HepG2 (cell line): Measurements from ENCODE around the gene SLC2A11. TPM values are rescaled to one million over a fixed set of nuclear protein-coding genes. Genes with fewer than 3 reads are reported as not detected.

ENCODE experiments used
- ETV6 ChIP-seq: sonication (generic); formaldehyde crosslinking; conservative IDR thresholded peaks from 2 replicates; pipeline ENCODE4 v1.4.0; 2020; ENCODE audit warnings: missing genetic modification reagents
- FOXO1 ChIP-seq: sonication (generic); formaldehyde crosslinking; IDR thresholded peaks from 2 replicates; pipeline ENCODE4 v1.4.0; 2020; ENCODE audit warnings: missing genetic modification reagents
- HNRNPH1 ChIP-seq: fragments of 200-400 bp; formaldehyde crosslinking; optimal IDR thresholded peaks from 2 replicates; pipeline ENCODE3; 2017; ENCODE audit warnings: mild to moderate bottlenecking, low read depth, low read length
- KLF6 ChIP-seq: IDR thresholded peaks from 2 replicates; pipeline ENCODE4 v1.8.0; 2016; ENCODE audit warnings: missing biosample characterization, missing genetic modification reagents
- MIER3 ChIP-seq: IDR thresholded peaks from 2 replicates; pipeline ENCODE4 v1.6.1; 2016; ENCODE audit warnings: missing compliant biosample characterization, borderline replicate concordance
- SIN3A ChIP-seq: IDR thresholded peaks from 2 replicates; pipeline ENCODE4 v1.6.1; 2011; ENCODE audit warnings: low read depth, mild to moderate bottlenecking, control low read depth, low read length, borderline replicate concordance
- SMAD3 ChIP-seq: sonication (generic); formaldehyde crosslinking; IDR thresholded peaks from 2 replicates; pipeline ENCODE4 v1.4.0; 2020; ENCODE audit warnings: missing genetic modification reagents
- SP4 ChIP-seq: sonication (generic); formaldehyde crosslinking; IDR thresholded peaks from 2 replicates; pipeline ENCODE4 v1.8.1; 2023; ENCODE audit warnings: mild to moderate bottlenecking, missing genetic modification reagents
- SPEN ChIP-seq: sonication (generic); formaldehyde crosslinking; IDR thresholded peaks from 2 replicates; pipeline ENCODE4 v1.5.1; 2020; ENCODE audit warnings: low read depth, mild to moderate bottlenecking, missing genetic modification reagents
- TRIM24 ChIP-seq: sonication (generic); formaldehyde crosslinking; IDR thresholded peaks from 2 replicates; pipeline ENCODE4 v1.8.0; 2022; ENCODE audit warnings: mild to moderate bottlenecking, missing genetic modification reagents
- YY1 ChIP-seq: IDR thresholded peaks from 2 replicates; pipeline ENCODE4 v1.6.1; 2011; ENCODE audit warnings: low read length, low read depth, moderate library complexity, mild to moderate bottlenecking; ENCODE audit not compliant: insufficient read depth, insufficient replicate concordance
- ZFAT ChIP-seq: sonication (generic); formaldehyde crosslinking; conservative IDR thresholded peaks from 2 replicates; pipeline ENCODE4 v1.8.1; 2023; ENCODE audit warnings: missing genetic modification reagents, inconsistent platforms
- ZNF333 ChIP-seq: sonication (generic); formaldehyde crosslinking; IDR thresholded peaks from 2 replicates; pipeline ENCODE4 v1.4.0; 2020; ENCODE audit warnings: mild to moderate bottlenecking, missing genetic modification reagents, borderline replicate concordance
- ZNF441 ChIP-seq: sonication (generic); formaldehyde crosslinking; IDR thresholded peaks from 2 replicates; pipeline ENCODE4 v1.7.0; 2021; ENCODE audit warnings: missing genetic modification reagents, borderline replicate concordance
- ZNF703 ChIP-seq: sonication (generic); formaldehyde crosslinking; IDR thresholded peaks from 2 replicates; pipeline ENCODE4 v1.5.1; 2020; ENCODE audit warnings: missing genetic modification reagents, mild to moderate bottlenecking, moderate library complexity, borderline replicate concordance
- polyA plus RNA-seq, 8 experiments: library from polyadenylated mRNA; depleted of rRNA in 3 of 8; stranded (reverse) in 7 of 8; unstranded in 1 of 8; fragments of >200 nt; fragmentation: Illumina TruSeq in 4 of 8; extraction: Trizol in 4 of 8; gene quantifications; 2 replicates each; pipeline versions ENCODE4 v1.2.1 to v1.2.3, GENCODE V29; 2011 to 2016; ENCODE audit warnings: low read depth in 4 of 8, missing spikeins in 1 of 8, mixed read lengths in 1 of 8; ENCODE audit not compliant: insufficient read depth in 1 of 8
- total RNA-seq, 5 experiments: library from RNA; depleted of rRNA; stranded (reverse); fragments of >200 nt; fragmentation: Illumina TruSeq; extraction: Trizol; gene quantifications; 2 replicates each; pipeline ENCODE4 v1.2.3, GENCODE V29; 2016; ENCODE audit warnings: low read depth in 1 of 5
- TF ChIP-seq, protein P1 (sequence below): sonication (generic); formaldehyde crosslinking; IDR thresholded peaks from 2 replicates; pipeline ENCODE4 v1.8.0; 2022; ENCODE audit warnings: mild to moderate bottlenecking, missing genetic modification reagents, borderline replicate concordance
- TF ChIP-seq, protein P2 (sequence below): sonication (generic); formaldehyde crosslinking; IDR thresholded peaks from 2 replicates; pipeline ENCODE4 v1.5.0; 2020; ENCODE audit warnings: missing genetic modification reagents, mild to moderate bottlenecking, borderline replicate concordance
- TF ChIP-seq, protein P3 (sequence below): sonication (generic); formaldehyde crosslinking; IDR thresholded peaks from 2 replicates; pipeline ENCODE4 v1.4.0; 2020; ENCODE audit warnings: mild to moderate bottlenecking, missing genetic modification reagents
- TF ChIP-seq, protein P4 (sequence below): sonication (generic); formaldehyde crosslinking; conservative IDR thresholded peaks from 2 replicates; pipeline ENCODE4 v1.8.1; 2023; ENCODE audit warnings: missing genetic modification reagents
- TF ChIP-seq, protein P5 (sequence below): sonication (generic); formaldehyde crosslinking; IDR thresholded peaks from 2 replicates; pipeline ENCODE4 v1.5.1; 2020; ENCODE audit warnings: mild to moderate bottlenecking, moderate library complexity, missing genetic modification reagents

Gene SLC2A11
- total and polyA plus RNA-seq, 2 of the 13 experiments (the other 11 are each of a cell fraction or from before 2014, with no cell fraction given) = 15.2 to 15.4 TPM

DNA sequence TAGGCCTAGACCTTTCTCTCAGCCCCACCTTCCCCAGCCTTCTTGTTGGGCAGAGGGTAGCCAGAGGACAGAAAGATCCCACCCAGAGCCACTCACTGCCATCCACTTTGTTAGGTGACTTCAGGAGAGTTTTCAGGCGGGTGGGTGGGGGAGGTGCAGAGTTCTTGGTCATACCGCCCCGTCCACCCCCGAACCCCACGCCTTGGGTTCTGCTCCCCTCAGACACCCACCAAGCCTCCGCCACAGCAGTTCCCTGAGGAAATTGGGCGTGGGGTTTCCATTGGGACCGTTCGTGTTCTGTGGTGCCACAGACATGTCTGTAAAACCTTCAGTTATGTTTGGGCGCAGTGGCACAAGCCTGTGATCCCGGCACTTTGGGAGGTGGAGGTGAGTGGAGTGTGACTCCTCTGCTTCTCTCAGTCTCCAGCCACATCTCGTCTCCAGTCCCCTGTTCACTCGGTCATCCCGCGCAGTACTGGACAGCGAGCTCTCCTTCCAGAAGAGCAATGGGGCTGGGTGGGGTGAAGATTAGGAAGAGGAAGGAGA, 38.0 kb downstream of the SLC2A11 start (continued):
- TF ChIP-seq MIER3 = peak; percentile 5; the same call in 1 of the 2 replicates
- peak; percentile 58; the same call in 1 of the 2 replicates for TF ChIP-seq ZNF703 (CRISPR knock-in tag)
- no peak for TF ChIP-seq FOXO1
- TF ChIP-seq SIN3A = 0 out of 2 replicates have a peak, but pooled peaks have one; percentile 11
- TF ChIP-seq, protein P1, sequence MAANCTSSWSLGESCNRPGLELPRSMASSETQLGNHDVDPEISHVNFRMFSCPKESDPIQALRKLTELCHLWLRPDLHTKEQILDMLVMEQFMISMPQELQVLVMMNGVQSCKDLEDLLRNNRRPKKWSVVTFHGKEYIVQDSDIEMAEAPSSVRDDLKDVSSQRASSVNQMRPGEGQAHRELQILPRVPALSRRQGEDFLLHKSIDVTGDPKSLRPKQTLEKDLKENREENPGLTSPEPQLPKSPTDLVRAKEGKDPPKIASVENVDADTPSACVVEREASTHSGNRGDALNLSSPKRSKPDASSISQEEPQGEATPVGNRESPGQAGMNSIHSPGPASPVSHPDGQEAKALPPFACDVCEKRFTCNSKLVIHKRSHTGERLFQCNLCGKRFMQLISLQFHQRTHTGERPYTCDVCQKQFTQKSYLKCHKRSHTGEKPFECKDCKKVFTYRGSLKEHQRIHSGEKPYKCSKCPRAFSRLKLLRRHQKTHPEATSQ (CRISPR knock-in tag) = 0 out of 2 replicates have a peak, but pooled peaks have one; percentile 12
- TF ChIP-seq, protein P2, sequence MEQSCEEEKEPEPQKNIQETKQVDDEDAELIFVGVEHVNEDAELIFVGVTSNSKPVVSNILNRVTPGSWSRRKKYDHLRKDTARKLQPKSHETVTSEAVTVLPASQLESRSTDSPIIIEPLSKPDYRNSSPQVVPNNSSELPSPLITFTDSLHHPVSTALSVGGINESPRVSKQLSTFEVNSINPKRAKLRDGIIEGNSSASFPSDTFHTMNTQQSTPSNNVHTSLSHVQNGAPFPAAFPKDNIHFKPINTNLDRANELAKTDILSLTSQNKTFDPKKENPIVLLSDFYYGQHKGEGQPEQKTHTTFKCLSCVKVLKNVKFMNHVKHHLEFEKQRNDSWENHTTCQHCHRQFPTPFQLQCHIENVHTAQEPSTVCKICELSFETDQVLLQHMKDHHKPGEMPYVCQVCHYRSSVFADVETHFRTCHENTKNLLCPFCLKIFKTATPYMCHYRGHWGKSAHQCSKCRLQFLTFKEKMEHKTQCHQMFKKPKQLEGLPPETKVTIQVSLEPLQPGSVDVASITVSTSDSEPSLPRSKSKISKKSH = 0 out of 2 replicates have a peak, but pooled peaks have one; percentile 21
- TF ChIP-seq KLF6 (CRISPR knock-in tag) = no peak
- TF ChIP-seq ZNF441 (CRISPR knock-in tag) = peak; percentile 14; the same call in 1 of the 2 replicates
- TF ChIP-seq, protein P3, sequence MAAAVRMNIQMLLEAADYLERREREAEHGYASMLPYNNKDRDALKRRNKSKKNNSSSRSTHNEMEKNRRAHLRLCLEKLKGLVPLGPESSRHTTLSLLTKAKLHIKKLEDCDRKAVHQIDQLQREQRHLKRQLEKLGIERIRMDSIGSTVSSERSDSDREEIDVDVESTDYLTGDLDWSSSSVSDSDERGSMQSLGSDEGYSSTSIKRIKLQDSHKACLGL (CRISPR knock-in tag) = peak; percentile 5; the same call in 1 of the 2 replicates
- TF ChIP-seq HNRNPH1 = no peak
- no peak for TF ChIP-seq SMAD3
- 0 out of 2 replicates have a peak, but pooled peaks have one; percentile 5 for TF ChIP-seq TRIM24 (CRISPR knock-in tag)
- 0 out of 2 replicates have a peak, but pooled peaks have one; percentile 39 for TF ChIP-seq ZNF333 (CRISPR knock-in tag)
- TF ChIP-seq, protein P4, sequence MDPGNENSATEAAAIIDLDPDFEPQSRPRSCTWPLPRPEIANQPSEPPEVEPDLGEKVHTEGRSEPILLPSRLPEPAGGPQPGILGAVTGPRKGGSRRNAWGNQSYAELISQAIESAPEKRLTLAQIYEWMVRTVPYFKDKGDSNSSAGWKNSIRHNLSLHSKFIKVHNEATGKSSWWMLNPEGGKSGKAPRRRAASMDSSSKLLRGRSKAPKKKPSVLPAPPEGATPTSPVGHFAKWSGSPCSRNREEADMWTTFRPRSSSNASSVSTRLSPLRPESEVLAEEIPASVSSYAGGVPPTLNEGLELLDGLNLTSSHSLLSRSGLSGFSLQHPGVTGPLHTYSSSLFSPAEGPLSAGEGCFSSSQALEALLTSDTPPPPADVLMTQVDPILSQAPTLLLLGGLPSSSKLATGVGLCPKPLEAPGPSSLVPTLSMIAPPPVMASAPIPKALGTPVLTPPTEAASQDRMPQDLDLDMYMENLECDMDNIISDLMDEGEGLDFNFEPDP = 0 out of 2 replicates have a peak, but pooled peaks have one; percentile 20
- no peak for TF ChIP-seq ZFAT
- TF ChIP-seq YY1 = peak; percentile 5
- TF ChIP-seq SP4 = no peak
- TF ChIP-seq SPEN (CRISPR knock-in tag) = no peak
- TF ChIP-seq, protein P5, sequence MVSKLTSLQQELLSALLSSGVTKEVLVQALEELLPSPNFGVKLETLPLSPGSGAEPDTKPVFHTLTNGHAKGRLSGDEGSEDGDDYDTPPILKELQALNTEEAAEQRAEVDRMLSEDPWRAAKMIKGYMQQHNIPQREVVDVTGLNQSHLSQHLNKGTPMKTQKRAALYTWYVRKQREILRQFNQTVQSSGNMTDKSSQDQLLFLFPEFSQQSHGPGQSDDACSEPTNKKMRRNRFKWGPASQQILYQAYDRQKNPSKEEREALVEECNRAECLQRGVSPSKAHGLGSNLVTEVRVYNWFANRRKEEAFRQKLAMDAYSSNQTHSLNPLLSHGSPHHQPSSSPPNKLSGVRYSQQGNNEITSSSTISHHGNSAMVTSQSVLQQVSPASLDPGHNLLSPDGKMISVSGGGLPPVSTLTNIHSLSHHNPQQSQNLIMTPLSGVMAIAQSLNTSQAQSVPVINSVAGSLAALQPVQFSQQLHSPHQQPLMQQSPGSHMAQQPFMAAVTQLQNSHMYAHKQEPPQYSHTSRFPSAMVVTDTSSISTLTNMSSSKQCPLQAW (CRISPR knock-in tag) = no peak
- no peak for TF ChIP-seq ETV6
